Hematopoietic multipotent progenitor cell treated with erythropoietin and hydrocortisone succinate and interleukin-3 and kit ligand, for 4 days (in vitro differentiated cells): ENCODE measurements around the gene SLU7.

ENCODE experiments used
- DNase-seq: peaks from one replicate; pipeline ENCODE4 v3.0.0-alpha.2; 2015

SLU7 gene

DNA sequence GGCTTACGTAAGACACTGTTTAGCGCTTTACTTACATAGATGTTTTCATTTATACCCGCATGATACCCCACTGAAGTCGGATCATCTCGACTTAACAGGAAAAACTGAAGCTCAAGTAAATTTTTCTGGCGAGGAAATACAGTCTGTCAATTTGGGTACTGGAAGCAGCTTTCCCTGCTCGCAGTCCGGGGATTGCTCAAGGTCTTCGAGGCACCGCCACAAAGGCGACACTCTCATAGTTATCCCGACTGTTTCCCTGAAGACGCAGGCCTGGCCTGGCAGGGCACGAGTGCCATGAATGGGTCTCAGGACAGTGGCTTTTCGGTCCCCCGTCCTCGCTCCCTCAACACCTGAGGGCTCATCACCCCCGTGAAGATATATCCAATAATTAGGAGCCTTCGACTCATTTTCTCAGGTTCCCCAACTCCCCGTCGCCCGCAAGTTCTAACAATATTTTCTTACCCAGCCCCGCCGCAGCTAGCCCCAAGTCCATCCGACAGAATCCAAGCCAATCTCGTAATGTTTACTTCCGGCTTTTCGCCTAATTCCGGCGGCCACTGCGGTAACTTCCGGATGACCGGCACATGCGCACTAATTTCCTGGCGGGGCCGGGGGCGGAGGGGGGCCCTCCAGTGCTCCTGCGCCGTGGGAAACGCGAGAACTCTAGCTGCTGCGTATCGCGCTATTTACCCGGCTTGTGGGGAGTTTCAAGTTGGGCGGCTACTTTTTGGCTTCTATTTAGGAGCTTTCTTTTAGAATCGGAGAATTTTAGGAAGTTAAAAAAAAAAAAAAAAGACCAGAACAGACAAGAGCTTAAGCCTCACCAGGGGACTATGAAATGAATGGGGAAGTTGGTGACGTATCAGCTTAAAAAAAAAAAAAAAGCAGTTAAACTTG is at the start of gene SLU7:
SLU7 (minus strand) TSS at position 521 of the 897 bp plus-strand sequence. CDS start 3,787 bp downstream, outside the sequence.
- DNase-seq: peak; percentile 98

DNA sequence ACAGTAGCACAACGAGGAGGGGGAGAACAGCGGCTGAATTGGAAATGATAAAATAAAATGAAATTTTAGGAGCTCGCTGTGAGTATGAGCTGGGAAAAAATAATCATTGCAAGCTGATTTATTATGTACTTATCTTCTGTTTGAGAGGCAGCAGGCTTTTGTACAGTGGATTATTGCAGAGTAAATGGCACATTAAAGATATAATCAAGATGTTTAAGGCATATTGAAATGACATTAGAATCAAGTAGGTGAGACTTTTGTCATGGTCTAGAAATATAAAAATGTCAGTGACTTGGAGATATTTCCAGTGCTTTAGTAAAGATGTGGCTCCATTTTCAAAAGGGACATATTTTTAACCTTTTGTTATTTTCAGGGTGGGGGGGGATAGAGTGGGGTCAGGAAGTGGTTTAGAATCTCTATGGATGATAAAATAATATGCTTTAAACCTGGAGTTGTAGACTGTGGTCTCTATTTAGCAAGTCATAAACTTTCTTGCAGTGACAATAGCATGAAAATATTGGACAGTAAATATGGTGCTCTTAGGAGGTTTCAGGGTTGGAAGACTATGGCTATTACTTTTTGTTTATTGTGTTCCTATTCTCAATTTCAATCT is 49.6 kb upstream of the SLU7 start:
- DNase-seq: no peak

DNA sequence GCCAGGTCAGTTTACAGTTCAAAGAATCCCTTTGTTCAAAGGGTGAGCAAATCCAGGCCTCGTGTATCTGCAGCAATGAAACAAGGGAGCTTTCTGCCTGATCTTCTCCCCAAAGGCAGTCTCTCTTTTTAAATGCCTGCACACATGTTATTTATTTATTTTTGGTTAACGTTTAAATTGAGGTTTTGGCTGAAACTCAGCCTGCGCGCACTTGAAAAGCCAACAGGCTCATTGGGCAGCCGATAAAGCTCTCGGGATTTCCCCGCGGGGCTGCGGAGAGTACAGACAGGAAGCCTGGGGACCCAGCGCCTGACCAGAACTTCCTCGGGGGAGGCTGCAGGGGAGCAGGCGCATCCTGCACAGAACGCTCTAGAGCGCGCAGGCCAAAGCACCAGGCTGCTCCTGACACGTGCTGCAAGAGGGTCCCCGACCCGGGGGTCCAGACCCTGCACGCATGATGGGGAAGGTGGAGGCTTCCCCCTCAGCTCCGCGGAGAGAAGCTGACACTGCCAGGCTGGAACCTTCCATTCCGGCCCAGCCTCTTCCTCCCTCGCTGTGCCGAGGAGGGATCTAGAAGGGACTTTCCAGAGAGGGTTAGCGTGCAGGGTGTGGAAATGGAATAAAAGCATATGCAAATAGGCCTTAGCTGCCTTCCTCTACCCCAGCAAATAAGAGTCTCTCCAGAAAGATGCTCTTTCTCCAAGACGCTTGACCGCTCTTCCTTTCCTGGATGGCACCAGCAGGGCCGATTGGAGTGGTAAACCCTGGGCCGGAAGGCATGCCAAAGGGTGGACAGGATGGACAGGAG is 48.9 kb upstream of the SLU7 start:
- DNase-seq: peak; percentile 97

DNA sequence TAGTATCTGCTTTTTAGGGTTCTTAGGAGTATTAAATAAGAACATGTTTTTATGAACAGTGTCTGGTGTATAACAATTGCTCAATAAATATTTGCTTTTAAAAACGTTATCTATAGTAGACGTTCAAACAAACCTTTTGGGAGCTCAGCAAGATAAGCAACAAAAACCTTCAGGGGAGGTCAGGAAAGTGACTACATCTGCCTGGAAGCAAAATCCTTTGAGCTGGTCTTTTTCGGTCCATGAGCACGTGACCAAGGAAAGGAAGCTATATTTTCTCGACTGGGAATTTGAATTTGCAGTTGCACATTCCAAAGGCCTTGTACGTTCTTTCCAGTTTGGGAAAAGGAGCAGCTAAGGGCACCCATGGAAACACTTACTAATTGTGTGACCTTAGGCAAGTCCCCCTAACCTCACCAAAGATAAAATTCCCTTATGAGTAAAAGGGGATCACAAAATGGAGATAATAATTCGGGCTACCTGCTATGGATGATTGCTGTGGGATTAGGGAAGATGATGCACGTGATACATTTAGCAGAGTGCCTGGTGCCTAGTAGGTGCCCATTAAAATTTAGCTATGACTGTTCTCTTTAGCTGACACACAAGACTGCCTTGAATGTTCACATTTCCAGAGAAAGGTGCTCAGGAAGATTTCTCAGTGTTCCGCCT is 48.1 kb upstream of the SLU7 start:
- DNase-seq: peak; percentile 41

DNA sequence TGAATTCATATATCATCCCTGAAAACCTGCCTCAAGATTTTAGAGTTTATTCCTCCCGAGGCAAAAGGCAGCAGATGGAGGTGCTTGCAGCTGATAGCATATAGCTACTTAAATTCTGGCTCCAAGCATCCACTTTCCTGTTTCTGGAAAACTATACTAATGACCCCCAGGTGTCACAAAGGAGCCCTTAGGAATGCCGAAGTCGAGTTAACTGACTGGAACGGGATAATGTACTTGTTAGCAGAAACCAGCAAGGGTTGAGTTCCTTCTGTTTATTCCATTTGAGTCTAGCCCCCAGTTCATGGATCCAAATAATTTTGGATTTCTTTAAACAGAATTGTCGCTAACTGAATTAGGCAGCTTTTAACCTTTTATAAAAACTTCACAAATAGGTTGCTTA is 47.2 kb upstream of the SLU7 start:
- no peak for DNase-seq

DNA sequence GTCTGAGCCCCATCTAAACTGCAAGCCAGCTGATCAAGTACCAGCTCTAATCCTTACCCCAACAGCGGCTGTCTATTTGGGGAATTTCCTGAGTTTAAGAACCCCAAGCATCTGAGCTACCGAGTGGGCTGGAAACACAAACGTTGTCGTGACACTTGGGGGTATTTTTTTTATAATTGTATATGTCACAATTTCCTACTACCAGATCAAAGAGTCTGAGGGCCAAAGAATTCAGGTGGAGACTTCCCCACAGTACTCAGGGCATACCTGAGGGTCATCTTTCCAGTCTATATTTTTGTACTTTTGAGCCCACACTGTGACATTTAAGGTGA is 45.6 kb upstream of the SLU7 start:
- DNase-seq: no peak

DNA sequence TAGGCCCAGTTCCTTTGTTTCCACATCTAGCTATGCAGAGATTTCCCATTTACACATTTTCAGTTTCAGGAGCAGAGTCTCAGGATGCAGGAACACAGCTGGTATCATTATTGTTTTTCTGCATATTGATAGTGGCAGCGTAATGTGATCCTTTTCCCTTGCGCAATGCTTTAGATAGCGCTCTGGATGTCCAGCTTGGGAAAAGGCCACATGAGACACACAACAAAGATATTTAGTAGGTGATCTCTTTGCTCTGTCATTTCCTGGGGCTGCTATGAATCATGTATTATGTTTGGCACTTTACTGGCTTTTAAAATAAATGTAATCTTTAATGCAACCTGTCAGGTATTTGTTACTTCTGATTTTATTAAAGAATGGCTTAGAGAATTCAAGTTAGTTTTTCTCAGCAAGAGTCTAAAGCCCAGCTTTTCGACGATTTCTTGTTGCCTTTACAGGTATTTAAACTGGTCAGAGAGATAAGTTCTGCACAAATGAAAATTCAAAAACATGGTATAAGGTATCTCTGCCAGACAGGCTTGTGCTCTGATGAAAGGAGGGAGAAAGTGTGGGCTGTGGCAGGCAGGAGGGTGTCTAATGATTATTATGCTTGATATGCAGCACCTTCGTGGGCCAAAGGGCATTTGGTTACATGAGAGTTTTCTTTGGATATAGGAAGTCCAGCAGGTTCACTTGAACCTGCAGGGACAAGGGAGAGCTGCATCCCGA is 45.0 kb upstream of the SLU7 start:
- DNase-seq: no peak

DNA sequence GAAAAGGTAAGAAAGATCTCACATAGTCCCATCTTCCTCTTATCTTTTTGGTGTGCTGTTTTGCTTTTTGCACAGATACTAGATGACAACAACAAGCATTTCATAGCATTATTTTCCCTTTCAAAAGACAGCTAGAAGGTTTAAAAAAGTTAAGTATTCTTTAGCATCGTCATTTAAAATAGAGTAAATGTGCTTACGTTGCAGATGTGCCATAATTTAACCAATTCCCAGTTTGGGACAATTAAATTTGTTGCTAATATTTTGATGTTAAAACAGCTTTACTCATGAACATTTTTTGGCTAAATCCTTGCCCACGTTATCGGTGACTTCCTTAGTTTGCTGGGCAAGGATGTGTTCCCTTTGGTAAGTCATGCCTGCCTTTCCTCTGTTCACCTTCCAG is 44.3 kb upstream of the SLU7 start:
- DNase-seq: no peak

DNA sequence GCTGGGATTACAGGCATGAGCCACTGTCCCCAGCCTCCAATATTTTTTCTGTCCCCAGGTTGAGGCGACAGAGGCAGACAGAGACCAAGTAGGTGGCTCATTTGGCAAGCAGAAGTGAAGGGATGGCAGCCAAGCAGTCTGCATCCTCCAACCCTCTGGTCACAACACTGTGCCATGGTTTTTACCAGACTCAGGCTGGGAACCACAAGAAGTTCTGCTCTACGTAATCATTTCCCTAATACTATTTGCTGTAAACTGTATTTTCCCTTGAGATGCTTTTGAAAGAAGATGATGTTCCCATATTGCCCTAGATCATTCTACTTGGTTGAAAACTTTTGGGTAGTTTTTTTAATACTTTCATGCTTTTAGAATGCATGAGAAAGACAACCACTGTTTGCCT is 43.3 kb upstream of the SLU7 start:
- no peak for DNase-seq

DNA sequence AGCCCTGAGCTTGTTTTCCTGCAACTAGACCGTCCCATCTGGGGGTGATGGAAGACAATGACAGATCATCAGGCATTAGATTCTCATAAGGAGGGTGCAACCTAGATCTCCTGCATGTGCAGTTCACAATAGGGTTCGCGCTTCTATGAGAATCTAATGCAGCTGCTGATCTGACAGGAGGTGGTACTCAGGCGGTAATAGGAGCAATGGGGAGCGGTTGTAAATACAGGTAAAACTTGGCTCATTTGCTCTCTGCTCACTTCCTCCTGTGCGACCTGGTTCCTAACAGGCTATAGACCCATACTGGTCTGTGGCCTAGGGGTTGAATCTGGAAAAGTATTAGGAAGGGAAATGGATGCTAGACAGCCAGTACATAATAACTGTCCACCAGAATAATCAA is 42.5 kb upstream of the SLU7 start:
- no peak for DNase-seq

DNA sequence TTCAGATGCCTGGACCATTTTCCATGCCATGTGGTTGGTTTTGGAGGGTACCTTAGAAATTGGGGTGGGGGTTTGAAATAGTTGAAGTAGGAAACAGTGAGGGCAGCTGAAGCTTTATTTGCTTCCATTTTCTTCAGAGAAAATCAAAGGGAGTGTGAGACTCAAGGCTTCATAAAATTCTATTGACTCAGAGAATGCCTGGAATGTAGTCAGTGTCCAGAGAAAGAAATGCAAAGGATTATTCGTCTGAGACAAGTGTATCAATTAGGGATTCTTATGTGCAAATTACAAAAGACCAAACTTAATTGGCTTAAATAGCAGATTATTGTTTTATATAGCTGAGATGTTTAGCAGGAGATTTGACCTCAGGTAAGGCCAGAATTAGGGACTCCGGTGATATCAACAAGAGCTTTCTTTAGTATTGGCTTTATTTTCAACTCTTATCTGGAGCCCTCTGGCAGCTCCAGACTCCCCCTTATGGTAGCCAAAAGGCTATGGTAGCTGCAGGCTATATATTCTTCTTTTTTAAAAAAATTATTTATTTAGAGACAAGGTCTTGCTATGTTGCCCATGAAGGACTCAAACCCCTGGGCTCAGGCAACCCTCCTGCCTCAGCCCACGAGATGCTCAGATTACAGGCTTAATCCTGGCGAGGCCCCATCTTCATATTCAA is 41.6 kb upstream of the SLU7 start:
- DNase-seq: peak; percentile 67

DNA sequence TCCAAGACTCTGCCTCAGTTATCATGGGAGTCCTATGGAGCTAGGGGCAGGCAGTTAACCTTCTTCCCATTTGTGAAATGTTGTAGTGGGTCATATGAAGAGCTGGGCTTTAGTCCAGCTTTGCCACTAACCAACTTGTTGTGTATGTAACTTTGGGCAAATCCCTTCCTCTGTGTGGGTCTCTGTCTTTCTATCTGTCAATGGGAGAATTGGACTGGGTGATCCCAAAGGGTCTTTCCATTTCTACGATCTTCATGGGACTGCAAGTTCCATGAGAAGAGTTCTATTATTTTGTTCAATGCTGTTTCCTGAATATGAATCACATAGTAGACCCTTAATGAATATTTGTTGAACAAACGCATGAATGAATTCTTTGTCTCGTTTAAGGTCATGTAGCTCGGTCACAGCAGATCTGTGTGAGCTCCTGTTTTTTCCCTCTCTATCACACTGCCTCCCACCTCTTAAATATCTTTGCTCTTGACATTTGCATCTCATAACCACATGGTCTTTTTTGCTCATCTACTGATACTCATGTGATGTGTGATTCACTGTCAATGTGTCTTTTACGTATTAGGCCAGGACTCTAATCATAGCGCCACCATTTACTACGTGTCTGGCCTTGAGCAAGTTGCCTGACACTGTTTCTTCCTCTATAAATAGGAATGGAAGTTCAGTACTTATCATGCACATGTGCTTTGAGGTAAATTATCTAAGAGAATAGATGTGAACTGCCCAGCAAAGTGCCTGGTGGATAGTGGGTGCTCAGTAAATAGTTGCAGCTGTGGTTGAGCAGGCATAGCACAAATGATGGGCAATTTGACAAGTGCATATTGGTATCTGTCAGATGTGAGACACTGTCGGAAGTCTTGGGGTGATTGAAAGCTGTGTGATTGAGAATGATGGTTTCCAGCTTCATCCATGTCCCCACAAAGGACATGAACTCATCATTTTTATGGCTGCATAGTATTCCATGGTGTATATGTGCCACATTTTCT is 40.2 kb upstream of the SLU7 start:
- peak; percentile 27 for DNase-seq

DNA sequence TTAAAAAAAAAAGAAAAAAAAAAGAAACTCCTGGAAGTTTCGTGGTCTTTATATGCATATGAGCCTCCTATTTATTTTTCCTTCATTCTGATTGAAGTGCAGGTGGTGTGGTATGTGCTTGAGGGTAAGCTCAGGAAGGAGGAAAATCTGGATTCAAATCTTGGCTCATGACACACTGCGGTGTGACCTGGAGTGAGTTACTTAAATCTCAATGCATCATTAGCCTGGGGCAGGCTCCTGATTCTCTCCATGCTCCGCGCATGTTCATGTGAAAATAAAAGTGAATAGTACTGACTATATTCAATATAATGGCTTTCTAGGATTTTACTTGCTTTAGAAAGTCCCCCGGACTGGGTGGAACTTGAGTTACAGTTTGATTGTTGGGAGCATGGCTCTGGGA is 38.4 kb upstream of the SLU7 start:
- DNase-seq: no peak

DNA sequence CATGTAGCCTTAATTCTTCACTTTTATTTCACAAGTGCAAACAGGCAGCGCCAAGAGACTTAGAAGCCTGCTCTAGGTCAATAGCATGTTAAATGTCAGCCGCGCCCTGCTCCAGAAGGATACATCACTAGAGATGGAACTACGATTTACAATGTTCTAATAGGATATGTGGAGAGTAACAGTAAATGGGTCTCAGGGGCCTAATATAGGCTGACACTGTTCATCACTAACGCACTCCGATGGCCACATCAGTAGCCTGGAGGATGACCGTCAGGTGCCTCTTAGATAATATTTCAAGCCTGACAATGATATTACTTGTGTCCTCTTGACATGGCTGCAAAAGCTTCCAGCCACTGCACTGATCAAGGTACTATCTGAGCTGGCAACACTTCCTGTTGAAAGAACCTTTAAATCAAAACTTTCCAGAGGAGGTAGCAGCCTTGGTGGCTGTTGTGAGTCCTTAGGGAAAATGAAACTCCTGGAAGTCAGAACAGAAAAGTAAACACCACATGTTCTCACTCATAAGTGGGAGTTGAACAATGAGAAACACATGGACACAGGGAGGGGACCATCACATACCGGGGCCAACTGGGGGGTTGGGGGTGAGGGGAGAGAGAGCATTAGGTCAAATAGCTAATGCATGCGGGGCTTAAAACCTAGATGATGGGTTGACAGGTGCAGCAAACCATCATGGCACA is 37.7 kb upstream of the SLU7 start:
- no peak for DNase-seq

DNA sequence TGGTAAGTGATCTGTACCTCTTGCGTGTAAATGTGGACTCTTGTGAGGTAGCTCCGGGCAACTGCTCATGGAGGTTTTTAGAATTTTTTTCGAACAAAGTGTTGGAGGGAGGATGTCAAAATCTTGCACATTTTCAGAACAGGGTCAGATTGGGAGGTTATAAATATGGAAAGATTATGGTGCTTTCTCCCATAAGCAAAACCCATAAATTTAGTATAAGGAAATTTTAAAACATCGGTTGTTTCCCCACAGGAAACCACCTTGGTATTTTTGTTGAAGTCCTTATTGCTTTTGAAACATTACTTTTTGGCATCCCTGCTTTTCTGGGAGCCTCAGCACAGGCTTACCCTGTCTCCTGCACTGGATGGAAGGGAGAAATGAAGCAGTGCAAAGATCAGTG is 36.7 kb upstream of the SLU7 start:
- no peak for DNase-seq

DNA sequence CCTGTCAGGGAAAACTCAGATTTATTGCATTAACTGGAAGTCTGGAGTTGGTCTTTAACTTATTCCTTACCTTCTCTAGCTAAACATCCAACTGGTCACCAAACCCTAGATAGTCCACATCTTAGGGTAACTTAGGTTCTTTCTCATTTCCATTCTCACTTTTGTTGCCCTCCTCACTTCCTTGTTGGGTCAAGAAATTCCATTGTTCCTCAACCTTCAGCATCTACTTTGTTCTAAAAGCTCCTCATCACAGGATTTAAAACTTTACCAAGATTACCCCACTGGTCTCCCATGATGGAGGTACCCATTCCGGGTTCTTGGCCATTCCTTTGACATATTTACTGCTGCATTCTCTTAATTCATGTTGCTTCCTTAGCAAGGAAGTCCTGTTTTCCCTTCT is 34.9 kb upstream of the SLU7 start:
- no peak for DNase-seq

DNA sequence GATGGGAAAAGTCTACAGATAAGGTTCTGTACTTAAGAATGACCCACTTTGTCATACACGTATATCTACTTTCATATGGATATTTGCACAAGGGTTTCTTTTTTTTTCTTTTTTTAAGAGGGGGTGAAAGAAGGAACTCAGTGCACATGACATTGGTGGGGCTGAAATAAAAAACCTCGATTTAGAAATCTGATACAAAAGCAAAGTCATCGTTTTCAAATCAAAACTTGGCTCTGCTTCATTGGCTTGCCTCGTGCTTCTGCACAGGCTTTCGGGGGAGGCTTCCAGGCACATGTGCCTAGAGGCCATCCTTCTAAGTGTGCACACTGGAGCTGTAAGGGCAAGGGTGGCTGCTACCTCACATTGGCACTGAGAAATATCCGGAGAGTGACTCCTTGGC is 33.9 kb upstream of the SLU7 start:
- peak; percentile 17 for DNase-seq

DNA sequence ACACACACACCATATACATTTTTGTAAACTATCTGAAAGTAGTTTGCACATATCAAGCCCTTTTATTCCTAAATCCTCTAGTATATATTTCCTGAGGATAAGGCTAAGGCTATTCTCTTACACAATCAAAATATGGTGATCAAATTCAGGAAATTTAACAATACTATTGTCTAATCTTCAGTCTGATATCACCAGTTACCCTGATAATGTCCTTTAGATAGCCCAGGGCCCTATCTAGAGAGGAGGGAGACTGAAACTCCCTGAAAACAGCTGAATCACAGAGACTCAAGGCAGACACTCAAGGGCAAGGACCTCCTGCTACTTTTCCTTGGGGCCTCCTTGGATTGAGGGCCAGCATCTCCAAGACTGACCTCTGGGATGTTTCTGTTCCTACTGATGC is 33.2 kb upstream of the SLU7 start:
- no peak for DNase-seq

DNA sequence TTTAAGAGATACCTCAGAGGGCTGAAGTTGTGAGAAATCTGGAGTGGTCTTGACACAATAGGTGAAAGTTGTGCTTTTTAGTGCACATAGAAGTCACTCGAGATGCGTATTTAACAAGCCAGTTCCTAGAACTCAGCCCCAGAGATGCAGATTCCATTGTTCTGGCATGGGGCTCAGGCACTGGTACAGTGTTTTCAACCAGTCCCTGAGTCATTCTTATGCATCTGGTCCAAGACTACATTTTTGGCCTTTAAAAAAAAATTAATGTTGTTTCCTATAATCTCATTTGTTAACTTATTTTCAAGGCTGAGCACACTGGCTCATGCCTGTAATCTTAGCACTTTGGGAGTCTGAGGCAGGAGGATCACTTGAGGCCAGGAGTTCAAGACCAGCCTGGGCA is 32.4 kb upstream of the SLU7 start:
- no peak for DNase-seq
